ENCODE measurements around the gene FBXW7. TPM values are rescaled to one million over a fixed set of nuclear protein-coding genes. Genes with fewer than 3 reads are reported as not detected.

Gene FBXW7
- total RNA-seq, 2 donors from 2014 or later: 29.3 to 29.5 TPM

GRCh38 chr4:152571770-152572169, 35.9 kb upstream of the FBXW7 start:
- intact Hi-C loops (cut with DNase I): no loop called here
- H3K36me3 ChIP-seq: no peaks in the 10 kb centered on the region
- no peak overlapping the region for H3K27ac ChIP-seq

GRCh38 chr4:152571296-152571695, 35.4 kb upstream of the FBXW7 start:
- H3K36me3 ChIP-seq: no peaks in the 10 kb centered on the region
- TF ChIP-seq, protein P1, sequence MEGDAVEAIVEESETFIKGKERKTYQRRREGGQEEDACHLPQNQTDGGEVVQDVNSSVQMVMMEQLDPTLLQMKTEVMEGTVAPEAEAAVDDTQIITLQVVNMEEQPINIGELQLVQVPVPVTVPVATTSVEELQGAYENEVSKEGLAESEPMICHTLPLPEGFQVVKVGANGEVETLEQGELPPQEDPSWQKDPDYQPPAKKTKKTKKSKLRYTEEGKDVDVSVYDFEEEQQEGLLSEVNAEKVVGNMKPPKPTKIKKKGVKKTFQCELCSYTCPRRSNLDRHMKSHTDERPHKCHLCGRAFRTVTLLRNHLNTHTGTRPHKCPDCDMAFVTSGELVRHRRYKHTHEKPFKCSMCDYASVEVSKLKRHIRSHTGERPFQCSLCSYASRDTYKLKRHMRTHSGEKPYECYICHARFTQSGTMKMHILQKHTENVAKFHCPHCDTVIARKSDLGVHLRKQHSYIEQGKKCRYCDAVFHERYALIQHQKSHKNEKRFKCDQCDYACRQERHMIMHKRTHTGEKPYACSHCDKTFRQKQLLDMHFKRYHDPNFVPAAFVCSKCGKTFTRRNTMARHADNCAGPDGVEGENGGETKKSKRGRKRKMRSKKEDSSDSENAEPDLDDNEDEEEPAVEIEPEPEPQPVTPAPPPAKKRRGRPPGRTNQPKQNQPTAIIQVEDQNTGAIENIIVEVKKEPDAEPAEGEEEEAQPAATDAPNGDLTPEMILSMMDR (IDR thresholded peaks at IDR 0.05): no peak
- no peaks in the 10 kb centered on the region for H3K9me3 ChIP-seq
- intact Hi-C loops (cut with DNase I): no loop called here
- H3K9ac ChIP-seq (ENCODE audit: low read depth in 2 of 2, low read length in 2 of 2): no peak overlapping the region
- no peak for DNase-seq
- no peaks in the 10 kb centered on the region for H3K4me1 ChIP-seq
- H3K4me3 ChIP-seq: no peak overlapping the region
- no peaks in the 10 kb centered on the region for H3K27me3 ChIP-seq
- H3K27ac ChIP-seq: no peak overlapping the region

More at GRCh38 chr4:152571770-152572169, 35.9 kb upstream of the FBXW7 start:
- H3K4me3 ChIP-seq: no peak overlapping the region
- no peaks in the 10 kb centered on the region for H3K9me3 ChIP-seq
- no peaks in the 10 kb centered on the region for H3K27me3 ChIP-seq
- no peaks in the 10 kb centered on the region for H3K4me1 ChIP-seq
- DNase-seq: no peak
- H3K9ac ChIP-seq (ENCODE audit: low read depth in 2 of 2, low read length in 2 of 2): no peak overlapping the region
- TF ChIP-seq, protein P1 (IDR thresholded peaks at IDR 0.05): no peak

DNA sequence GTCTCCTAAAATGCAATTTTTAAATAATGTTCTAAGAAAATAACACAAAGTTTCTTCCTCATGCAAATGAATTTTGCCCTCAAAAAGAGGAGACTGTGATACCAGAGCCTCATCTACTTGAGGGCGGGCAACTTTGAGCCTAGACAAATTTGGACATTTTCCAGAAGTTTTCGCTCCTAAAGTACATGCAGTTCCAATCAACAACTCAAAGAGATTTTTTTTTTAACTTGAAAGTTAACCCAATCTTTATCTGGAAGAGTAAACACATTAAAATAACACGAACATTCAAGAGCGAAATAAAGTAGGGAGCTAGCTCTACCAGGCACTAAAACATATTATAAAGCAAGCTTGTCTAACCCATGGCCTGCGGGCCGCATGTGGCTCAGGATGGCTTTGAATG, 29.4 kb upstream of the FBXW7 start:
- H3K9me3 ChIP-seq: no peaks in the 10 kb centered on the region
- TF ChIP-seq, protein P1 (IDR thresholded peaks at IDR 0.05): no peak
- H3K27ac ChIP-seq: no peak overlapping the region
- intact Hi-C loops (cut with DNase I): no loop called here
- no peak overlapping the region for H3K4me3 ChIP-seq
- no peaks in the 10 kb centered on the region for H3K27me3 ChIP-seq
- no peak overlapping the region for H3K9ac ChIP-seq (ENCODE audit: low read depth in 2 of 2, low read length in 2 of 2)
- DNase-seq: no peak
- H3K36me3 ChIP-seq: no peaks in the 10 kb centered on the region
- H3K4me1 ChIP-seq: no peaks in the 10 kb centered on the region

- TF ChIP-seq, protein P1 (IDR thresholded peaks at IDR 0.05): no peak
- Histone ChIP-seq H3K4me1 (no peaks in the 10 kb centered on the region), H3K9me3 (no peaks in the 10 kb centered on the region), H3K36me3 (no peaks in the 10 kb centered on the region), H3K27ac (no peak overlapping the region), H3K4me3 (no peak overlapping the region), H3K9ac (ENCODE audit: low read depth in 2 of 2, low read length in 2 of 2) (no peak overlapping the region), H3K27me3 (no peaks in the 10 kb centered on the region)
- intact Hi-C loops (cut with DNase I): no loop called here
- DNase-seq: no peak
Measured at GRCh38 chr4:152564336-152564735, 28.4 kb upstream of the FBXW7 start.

DNA sequence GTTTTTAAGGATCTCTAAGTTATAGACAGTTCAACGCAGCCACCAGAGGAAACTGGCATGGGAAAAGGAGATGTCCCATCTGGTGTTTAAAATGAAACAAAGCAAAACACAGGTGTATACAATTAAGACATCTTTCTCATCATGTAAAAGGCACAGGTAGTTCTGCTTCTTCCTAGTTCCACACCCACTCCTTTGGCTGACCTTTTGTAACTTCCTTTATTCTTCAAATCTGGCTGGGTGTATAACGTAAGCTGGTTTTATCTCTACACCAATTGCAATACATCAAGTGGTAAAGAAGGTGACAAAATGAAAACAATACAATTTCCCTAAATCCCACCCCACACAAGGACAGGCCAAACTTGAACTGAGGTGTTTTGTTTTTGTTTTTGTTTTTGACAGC, 27.3 kb upstream of the FBXW7 start:
- H3K36me3 ChIP-seq: no peaks in the 10 kb centered on the region
- H3K9ac ChIP-seq (ENCODE audit: low read depth in 2 of 2, low read length in 2 of 2): no peak overlapping the region
- DNase-seq: no peak
- H3K27me3 ChIP-seq: no peaks in the 10 kb centered on the region
- no peaks in the 10 kb centered on the region for H3K9me3 ChIP-seq
- no peak overlapping the region for H3K4me3 ChIP-seq
- no peaks in the 10 kb centered on the region for H3K4me1 ChIP-seq
- intact Hi-C loops (cut with DNase I): no loop called here
- H3K27ac ChIP-seq: no peak overlapping the region
- TF ChIP-seq, protein P1 (IDR thresholded peaks at IDR 0.05): no peak

- no peak for DNase-seq
- Histone ChIP-seq H3K4me1 (no peaks in the 10 kb centered on the region), H3K9ac (ENCODE audit: low read depth in 2 of 2, low read length in 2 of 2) (no peak overlapping the region), H3K4me3 (no peak overlapping the region), H3K9me3 (no peaks in the 10 kb centered on the region), H3K36me3 (no peaks in the 10 kb centered on the region), H3K27me3 (no peaks in the 10 kb centered on the region), H3K27ac (no peak overlapping the region)
- intact Hi-C loops (cut with DNase I): no loop called here
- TF ChIP-seq, protein P1 (IDR thresholded peaks at IDR 0.05): no peak
Measured at GRCh38 chr4:152559641-152560040, 23.7 kb upstream of the FBXW7 start.

Measured in colonic mucosa (tissue), 4 donors.